Measurements from ENCODE around the gene AIG1. TPM values are rescaled to one million over a fixed set of nuclear protein-coding genes. Genes with fewer than 3 reads are reported as not detected.

AIG1 gene
- total RNA-seq, 1 experiment from 2014 or later, result 51.1 TPM

GRCh38 chr6:143053856-143054255 lies 6.8 kb upstream of the AIG1 start:
- BruUV-seq (replicated peaks), result no TSS peak
- POLR2A ChIA-PET, result no interaction called here
- Histone ChIP-seq H3K79me2 (ENCODE audit: insufficient read depth, low read length) (no peaks in the 10 kb centered on the region), H3K4me2 (ENCODE audit: low read length) (no peak overlapping the region), H4K20me1 (ENCODE audit: insufficient read depth) (no peaks in the 10 kb centered on the region), H3K4me3 (replicated peaks in 1 of 2; ENCODE audit: low read depth in 1 of 2, low read length in 2 of 2) (no peak overlapping the region), H2AFZ (ENCODE audit: low read depth, low read length, poor library complexity, severe bottlenecking) (no peak overlapping the region), H3K9me2 (ENCODE audit: insufficient read depth) (no peaks in the 10 kb centered on the region), H3K9ac (ENCODE audit: low read length) (no peak overlapping the region), H3K27me3 (ENCODE audit: insufficient read depth, low read length) (no peaks in the 10 kb centered on the region), H3K27ac (ENCODE audit: low read depth, low read length) (no peak overlapping the region), H3K9me3 (ENCODE audit: control insufficient read depth in 1 of 2, insufficient read depth in 1 of 2, low read depth in 1 of 2, low read length in 2 of 2) (no peaks in the 10 kb centered on the region; a peak in 2 of 4 replicates), H3K36me3 (ENCODE audit: control insufficient read depth in 1 of 2, insufficient read depth in 2 of 2, low read length in 2 of 2) (no peaks in the 10 kb centered on the region), H3K4me1 (ENCODE audit: control insufficient read depth in 1 of 2, insufficient read depth in 2 of 2, low read length in 2 of 2) (peaks cover 0 to 1% of the 10 kb centered on the region in 2 experiments; a peak in 3 of 4 replicates)
- no peak for ATAC-seq
- CTCF ChIA-PET, result no interaction called here
- TF ChIP-seq CTCF (IDR thresholded peaks at IDR 0.05 in 2 of 3, conservative IDR thresholded peaks at IDR 0.05 in 1 of 3; ENCODE audit: borderline replicate concordance in 1 of 3, insufficient read depth in 1 of 3, low read depth in 2 of 3, low read length in 2 of 3) (no peak), SRF (IDR thresholded peaks at IDR 0.05; ENCODE audit: low read depth) (no peak), REST (IDR thresholded peaks at IDR 0.05; ENCODE audit: low read depth) (no peak), ZNF274 (IDR thresholded peaks at IDR 0.05; ENCODE audit: low read depth, low read length) (no peak), TCF7L2 (IDR thresholded peaks at IDR 0.05; ENCODE audit: borderline replicate concordance, extremely low read depth, insufficient read depth, insufficient read length) (no peak), JUND (IDR thresholded peaks at IDR 0.05) (no peak), POLR2A (IDR thresholded peaks at IDR 0.05; ENCODE audit: borderline replicate concordance, extremely low read depth, insufficient read depth, insufficient read length) (no peak), EGR1 (IDR thresholded peaks at IDR 0.05; ENCODE audit: low read depth) (no peak), ATF3 (IDR thresholded peaks at IDR 0.05) (no peak), ZBTB33 (IDR thresholded peaks at IDR 0.05; ENCODE audit: extremely low read depth, insufficient replicate concordance, low read length) (no peak), MAX (IDR thresholded peaks at IDR 0.05) (no peak)
- RAD21 ChIA-PET (ENCODE audit: low non-redundant PET in 1 of 2, low total read pairs in 2 of 2, uncharacterized antibody in 2 of 2, unreplicated experiment in 2 of 2), result no interaction called here
- no peak for DNase-seq (ENCODE audit: low read depth, low spot score)
- intact Hi-C loops (cut with micrococcal nuclease), result no loop called here
